ENCODE data around the gene CIT.
"Not testable (repeated sequence)": the region's sequence is repeated elsewhere in the genome, so short reads cannot be mapped to it uniquely, and the experiment has no call there.

CIT gene

DNA sequence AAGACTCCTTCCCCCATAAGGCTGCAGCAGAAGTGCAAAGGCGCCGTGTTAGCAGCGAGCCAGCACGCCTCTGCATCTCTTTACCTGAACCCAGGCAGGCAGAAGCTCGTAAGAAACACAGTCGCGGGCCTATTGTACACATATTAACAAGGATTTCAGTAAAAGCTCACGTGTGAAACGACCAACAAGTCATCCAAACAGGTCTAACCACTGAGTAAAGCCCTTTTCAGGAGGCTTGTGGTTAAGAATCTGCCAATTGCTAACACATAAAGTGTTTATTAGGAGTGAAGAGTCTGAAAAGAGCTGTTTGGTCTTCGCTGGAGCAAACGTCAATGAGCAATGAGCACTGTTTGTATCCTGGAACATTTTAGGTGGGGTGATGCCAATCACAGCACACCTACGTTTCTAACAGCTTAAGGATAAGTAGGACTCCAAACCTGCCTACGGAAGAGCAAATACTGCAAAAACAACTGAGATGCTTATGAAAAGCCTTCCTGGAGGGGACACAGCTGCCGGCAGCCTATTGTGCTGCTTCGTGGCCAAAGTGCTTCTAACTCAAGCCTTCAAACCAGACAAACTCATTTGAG, 166.1 kb downstream of the CIT start:
- Histone ChIP-seq H3K36me3 (ENCODE audit: control insufficient read depth in 2 of 2, insufficient read depth in 2 of 2, low read length in 2 of 2) (peaks cover 5 to 12% of the 10 kb centered on the region in 2 donors), H3K27me3 (ENCODE audit: control insufficient read depth in 2 of 2, insufficient read depth in 2 of 2, low read length in 2 of 2) (no peaks in the 10 kb centered on the region), H3K4me3 (ENCODE audit: low read length in 2 of 2) (no peak overlapping the region), H3K4me1 (ENCODE audit: control insufficient read depth in 2 of 2, insufficient read depth in 2 of 2, low read length in 2 of 2) (no peaks in the 10 kb centered on the region), H3K9ac (ENCODE audit: low read depth in 1 of 2, low read length in 2 of 2) (no peak overlapping the region), H3K27ac (ENCODE audit: low read depth in 2 of 2, low read length in 2 of 2) (no peak overlapping the region), H3K9me3 (ENCODE audit: control insufficient read depth in 2 of 2, low read length in 2 of 2) (no peaks in the 10 kb centered on the region)

DNA sequence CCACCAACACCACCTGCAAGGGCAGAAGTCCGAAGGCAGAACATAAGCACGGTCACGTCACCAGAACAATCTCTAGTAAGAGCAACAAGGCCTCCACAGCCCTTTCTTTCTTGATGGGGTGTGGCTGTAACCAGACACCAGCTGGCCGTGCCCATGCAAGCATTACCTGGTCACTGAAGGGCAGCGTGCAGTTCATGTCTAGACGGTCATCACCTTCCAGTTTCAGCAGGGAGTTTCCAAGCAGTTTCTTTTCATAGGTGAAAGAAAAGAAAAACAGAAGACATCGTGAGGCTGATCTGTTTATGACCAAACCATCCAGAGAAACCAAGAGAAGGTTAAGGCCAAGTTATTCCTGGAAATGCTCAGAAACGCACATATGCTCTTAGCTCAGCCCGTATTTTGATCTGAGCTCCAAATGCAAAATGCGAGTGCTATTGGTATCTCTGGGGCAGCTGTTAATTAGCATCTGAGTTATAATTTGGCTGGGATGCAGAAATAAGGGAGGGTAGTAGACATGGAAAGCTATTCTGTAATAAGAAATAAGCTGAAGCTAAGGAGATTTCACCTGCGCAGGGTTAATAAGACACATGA, 166.7 kb downstream of the CIT start:
- H3K4me1 ChIP-seq (ENCODE audit: control insufficient read depth in 2 of 2, insufficient read depth in 2 of 2, low read length in 2 of 2), result no peaks in the 10 kb centered on the region
- no peak overlapping the region for H3K4me3 ChIP-seq (ENCODE audit: low read length in 2 of 2)
- no peak overlapping the region for H3K9ac ChIP-seq (ENCODE audit: low read depth in 1 of 2, low read length in 2 of 2)
- H3K27ac ChIP-seq (ENCODE audit: low read depth in 2 of 2, low read length in 2 of 2), result no peak overlapping the region
- no peaks in the 10 kb centered on the region for H3K9me3 ChIP-seq (ENCODE audit: control insufficient read depth in 2 of 2, low read length in 2 of 2)
- peaks cover 5 to 12% of the 10 kb centered on the region in 2 donors for H3K36me3 ChIP-seq (ENCODE audit: control insufficient read depth in 2 of 2, insufficient read depth in 2 of 2, low read length in 2 of 2)
- H3K27me3 ChIP-seq (ENCODE audit: control insufficient read depth in 2 of 2, insufficient read depth in 2 of 2, low read length in 2 of 2), result no peaks in the 10 kb centered on the region

- not testable (repeated sequence) for H3K4me1 ChIP-seq (ENCODE audit: control insufficient read depth in 2 of 2, insufficient read depth in 2 of 2, low read length in 2 of 2); H3K4me3 ChIP-seq (ENCODE audit: low read length in 2 of 2); H3K9ac ChIP-seq (ENCODE audit: low read depth in 1 of 2, low read length in 2 of 2); H3K27ac ChIP-seq (ENCODE audit: low read depth in 2 of 2, low read length in 2 of 2); H3K36me3 ChIP-seq (ENCODE audit: control insufficient read depth in 2 of 2, insufficient read depth in 2 of 2, low read length in 2 of 2); H3K9me3 ChIP-seq (ENCODE audit: control insufficient read depth in 2 of 2, low read length in 2 of 2); H3K27me3 ChIP-seq (ENCODE audit: control insufficient read depth in 2 of 2, insufficient read depth in 2 of 2, low read length in 2 of 2)
These were observed 170.7 kb downstream of the CIT start for GRCh38 chr12:119706427-119706826.

DNA sequence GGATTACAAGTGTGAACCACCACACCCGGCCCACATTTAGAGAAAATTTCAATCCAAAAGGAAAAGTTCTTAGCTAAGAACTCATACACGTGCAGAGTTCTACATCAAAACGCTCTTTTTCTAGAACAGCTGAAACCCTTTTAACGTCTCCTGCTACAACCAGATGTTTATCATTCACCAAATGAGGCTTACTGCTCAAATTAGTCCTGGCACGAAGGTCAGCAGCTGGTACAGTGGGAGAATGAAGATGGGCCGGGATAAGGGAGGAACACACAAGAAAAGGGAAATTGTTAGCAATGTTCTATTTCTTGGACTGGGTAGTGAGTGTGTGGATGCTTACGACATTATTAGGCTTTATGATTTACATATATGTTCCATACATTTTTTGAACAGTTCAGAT, 171.9 kb downstream of the CIT start:
- Histone ChIP-seq H3K4me1 (ENCODE audit: control insufficient read depth in 2 of 2, insufficient read depth in 2 of 2, low read length in 2 of 2) (no peaks in the 10 kb centered on the region), H3K27me3 (ENCODE audit: control insufficient read depth in 2 of 2, insufficient read depth in 2 of 2, low read length in 2 of 2) (no peaks in the 10 kb centered on the region), H3K27ac (ENCODE audit: low read depth in 2 of 2, low read length in 2 of 2) (no peak overlapping the region), H3K36me3 (ENCODE audit: control insufficient read depth in 2 of 2, insufficient read depth in 2 of 2, low read length in 2 of 2) (peaks cover 2 to 5% of the 10 kb centered on the region in 2 donors), H3K9me3 (ENCODE audit: control insufficient read depth in 2 of 2, low read length in 2 of 2) (no peaks in the 10 kb centered on the region), H3K4me3 (ENCODE audit: low read length in 2 of 2) (no peak overlapping the region), H3K9ac (ENCODE audit: low read depth in 1 of 2, low read length in 2 of 2) (no peak overlapping the region)

GRCh38 chr12:119704065-119704747, 172.9 kb downstream of the CIT start:
- no peak overlapping the region for H3K9ac ChIP-seq (ENCODE audit: low read depth in 1 of 2, low read length in 2 of 2)
- H3K4me1 ChIP-seq (ENCODE audit: control insufficient read depth in 2 of 2, insufficient read depth in 2 of 2, low read length in 2 of 2), result no peaks in the 10 kb centered on the region
- H3K27me3 ChIP-seq (ENCODE audit: control insufficient read depth in 2 of 2, insufficient read depth in 2 of 2, low read length in 2 of 2), result no peaks in the 10 kb centered on the region
- no peaks in the 10 kb centered on the region for H3K9me3 ChIP-seq (ENCODE audit: control insufficient read depth in 2 of 2, low read length in 2 of 2)
- no peak overlapping the region for H3K4me3 ChIP-seq (ENCODE audit: low read length in 2 of 2)
- no peak overlapping the region for H3K27ac ChIP-seq (ENCODE audit: low read depth in 2 of 2, low read length in 2 of 2)
- H3K36me3 ChIP-seq (ENCODE audit: control insufficient read depth in 2 of 2, insufficient read depth in 2 of 2, low read length in 2 of 2), result peaks cover 0 to 2% of the 10 kb centered on the region in 2 donors

DNA sequence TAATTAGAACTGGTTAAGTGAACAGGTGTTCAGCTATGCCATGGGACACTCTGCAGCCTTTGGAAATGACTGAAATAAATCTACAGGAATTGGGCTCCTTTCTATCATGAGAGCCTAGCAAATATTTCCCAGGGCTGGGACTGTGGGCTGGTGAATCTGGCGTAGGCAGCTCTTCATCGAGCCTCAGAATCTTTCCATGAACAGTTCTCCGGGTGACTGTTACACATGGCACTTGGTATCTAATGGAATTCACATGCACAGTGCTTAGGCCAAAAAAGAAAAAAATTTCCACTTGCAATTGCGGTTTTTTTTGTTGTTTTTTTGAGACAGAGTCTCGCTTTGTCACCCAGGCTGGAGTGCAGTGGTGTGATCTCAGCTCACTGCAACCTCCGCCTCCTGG, 177.0 kb downstream of the CIT start:
- Histone ChIP-seq H3K36me3 (ENCODE audit: control insufficient read depth in 2 of 2, insufficient read depth in 2 of 2, low read length in 2 of 2) (peaks cover 0 to 2% of the 10 kb centered on the region in 2 donors), H3K9me3 (ENCODE audit: control insufficient read depth in 2 of 2, low read length in 2 of 2) (no peaks in the 10 kb centered on the region), H3K27ac (ENCODE audit: low read depth in 2 of 2, low read length in 2 of 2) (no peak overlapping the region), H3K4me1 (ENCODE audit: control insufficient read depth in 2 of 2, insufficient read depth in 2 of 2, low read length in 2 of 2) (no peaks in the 10 kb centered on the region), H3K27me3 (ENCODE audit: control insufficient read depth in 2 of 2, insufficient read depth in 2 of 2, low read length in 2 of 2) (no peaks in the 10 kb centered on the region), H3K4me3 (ENCODE audit: low read length in 2 of 2) (no peak overlapping the region), H3K9ac (ENCODE audit: low read depth in 1 of 2, low read length in 2 of 2) (no peak overlapping the region)

- no peak overlapping the region for H3K9ac ChIP-seq (ENCODE audit: low read depth in 1 of 2, low read length in 2 of 2)
- no peaks in the 10 kb centered on the region for H3K9me3 ChIP-seq (ENCODE audit: control insufficient read depth in 2 of 2, low read length in 2 of 2)
- no peaks in the 10 kb centered on the region for H3K27me3 ChIP-seq (ENCODE audit: control insufficient read depth in 2 of 2, insufficient read depth in 2 of 2, low read length in 2 of 2)
- H3K4me3 ChIP-seq (ENCODE audit: low read length in 2 of 2), result no peak overlapping the region
- peaks cover 0 to 2% of the 10 kb centered on the region in 2 donors for H3K36me3 ChIP-seq (ENCODE audit: control insufficient read depth in 2 of 2, insufficient read depth in 2 of 2, low read length in 2 of 2)
- H3K27ac ChIP-seq (ENCODE audit: low read depth in 2 of 2, low read length in 2 of 2), result no peak overlapping the region
- peaks cover under 1 to 1% of the 10 kb centered on the region in 2 donors for H3K4me1 ChIP-seq (ENCODE audit: control insufficient read depth in 2 of 2, insufficient read depth in 2 of 2, low read length in 2 of 2)
These were observed 177.8 kb downstream of the CIT start for GRCh38 chr12:119699199-119699760.

GRCh38 chr12:119696943-119697342, 180.2 kb downstream of the CIT start:
- H3K4me3 ChIP-seq (ENCODE audit: low read length in 2 of 2), result no peak overlapping the region
- no peaks in the 10 kb centered on the region for H3K9me3 ChIP-seq (ENCODE audit: control insufficient read depth in 2 of 2, low read length in 2 of 2)
- peaks cover 0 to 2% of the 10 kb centered on the region in 2 donors for H3K36me3 ChIP-seq (ENCODE audit: control insufficient read depth in 2 of 2, insufficient read depth in 2 of 2, low read length in 2 of 2)
- H3K4me1 ChIP-seq (ENCODE audit: control insufficient read depth in 2 of 2, insufficient read depth in 2 of 2, low read length in 2 of 2), result peaks cover 22% of the 10 kb centered on the region in 2 donors
- no peaks in the 10 kb centered on the region for H3K27me3 ChIP-seq (ENCODE audit: control insufficient read depth in 2 of 2, insufficient read depth in 2 of 2, low read length in 2 of 2)
- H3K27ac ChIP-seq (ENCODE audit: low read depth in 2 of 2, low read length in 2 of 2), result no peak overlapping the region
- H3K9ac ChIP-seq (ENCODE audit: low read depth in 1 of 2, low read length in 2 of 2), result no peak overlapping the region

DNA sequence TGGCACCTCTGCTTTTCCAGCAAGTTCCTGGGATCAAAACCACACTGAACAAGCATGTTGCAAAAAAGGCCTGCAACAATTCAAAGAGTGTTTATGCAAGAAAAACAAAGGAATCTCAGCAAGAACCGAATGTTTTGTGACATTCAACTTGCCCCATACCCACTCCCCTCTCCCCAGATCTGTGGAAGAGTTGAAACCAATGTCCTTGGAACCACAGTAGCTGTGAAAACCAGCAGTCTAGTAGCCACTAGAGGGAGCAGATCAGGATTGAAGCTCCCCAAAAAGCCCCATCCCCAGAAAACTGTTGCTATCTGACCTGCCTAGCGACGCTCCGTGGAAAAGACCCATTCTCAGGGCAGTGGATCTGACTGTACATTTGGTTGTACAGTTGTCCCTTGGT, 182.1 kb downstream of the CIT start:
- Histone ChIP-seq H3K9ac (ENCODE audit: low read depth in 1 of 2, low read length in 2 of 2) (no peak overlapping the region), H3K9me3 (ENCODE audit: control insufficient read depth in 2 of 2, low read length in 2 of 2) (no peaks in the 10 kb centered on the region), H3K4me3 (ENCODE audit: low read length in 2 of 2) (no peak overlapping the region), H3K27ac (ENCODE audit: low read depth in 2 of 2, low read length in 2 of 2) (no peak overlapping the region), H3K4me1 (ENCODE audit: control insufficient read depth in 2 of 2, insufficient read depth in 2 of 2, low read length in 2 of 2) (peaks cover 30 to 31% of the 10 kb centered on the region in 2 donors), H3K36me3 (ENCODE audit: control insufficient read depth in 2 of 2, insufficient read depth in 2 of 2, low read length in 2 of 2) (no peaks in the 10 kb centered on the region), H3K27me3 (ENCODE audit: control insufficient read depth in 2 of 2, insufficient read depth in 2 of 2, low read length in 2 of 2) (no peaks in the 10 kb centered on the region)

GRCh38 chr12:119694111-119694510, 183.0 kb downstream of the CIT start:
- no peaks in the 10 kb centered on the region for H3K36me3 ChIP-seq (ENCODE audit: control insufficient read depth in 2 of 2, insufficient read depth in 2 of 2, low read length in 2 of 2)
- H3K9ac ChIP-seq (ENCODE audit: low read depth in 1 of 2, low read length in 2 of 2), result no peak overlapping the region
- H3K4me1 ChIP-seq (ENCODE audit: control insufficient read depth in 2 of 2, insufficient read depth in 2 of 2, low read length in 2 of 2), result peaks cover 30 to 31% of the 10 kb centered on the region in 2 donors
- H3K9me3 ChIP-seq (ENCODE audit: control insufficient read depth in 2 of 2, low read length in 2 of 2), result no peaks in the 10 kb centered on the region
- no peaks in the 10 kb centered on the region for H3K27me3 ChIP-seq (ENCODE audit: control insufficient read depth in 2 of 2, insufficient read depth in 2 of 2, low read length in 2 of 2)
- H3K4me3 ChIP-seq (ENCODE audit: low read length in 2 of 2), result no peak overlapping the region
- H3K27ac ChIP-seq (ENCODE audit: low read depth in 2 of 2, low read length in 2 of 2), result peak overlapping the region in 1 of 2 donors; percentile 90

Measured in mucosa of rectum (tissue), 2 donors.